Measurements from ENCODE around the gene TMEM117. TPM values are rescaled to one million over a fixed set of nuclear protein-coding genes. Genes with fewer than 3 reads are reported as not detected.

TMEM117 gene
- total and polyA plus RNA-seq, 11 donors, result 3.7 to 13.5 (median 7.3) TPM

DNA sequence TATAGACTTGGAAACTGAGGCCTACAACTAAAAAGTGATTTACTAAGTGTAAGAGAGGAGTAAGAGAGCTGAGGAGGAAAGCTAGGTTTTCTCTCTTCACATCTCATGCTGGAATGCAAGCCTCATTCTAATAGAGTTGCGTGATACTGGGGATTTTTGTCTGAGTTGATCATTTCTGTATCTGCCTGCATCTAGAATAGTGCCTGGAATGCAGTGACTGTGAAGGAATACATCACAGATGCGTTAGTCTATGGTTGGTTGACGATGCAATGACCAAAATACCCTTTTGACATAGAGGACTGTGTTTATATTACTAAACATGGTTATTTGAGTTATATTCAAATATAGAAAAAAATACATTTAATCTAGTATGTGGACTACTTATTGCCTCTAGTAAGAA is 9.2 kb upstream of the TMEM117 start:
- Histone ChIP-seq H3K9me3 (no peaks in the 10 kb centered on the region), H3K36me3 (no peaks in the 10 kb centered on the region), H3K27me3 (no peaks in the 10 kb centered on the region), H3K4me1 (no peaks in the 10 kb centered on the region), H3K4me3 (no peak overlapping the region), H3K27ac (no peak overlapping the region)
- TF ChIP-seq POLR2A (IDR thresholded peaks at IDR 0.05), result no peak
- TF ChIP-seq, protein P1, sequence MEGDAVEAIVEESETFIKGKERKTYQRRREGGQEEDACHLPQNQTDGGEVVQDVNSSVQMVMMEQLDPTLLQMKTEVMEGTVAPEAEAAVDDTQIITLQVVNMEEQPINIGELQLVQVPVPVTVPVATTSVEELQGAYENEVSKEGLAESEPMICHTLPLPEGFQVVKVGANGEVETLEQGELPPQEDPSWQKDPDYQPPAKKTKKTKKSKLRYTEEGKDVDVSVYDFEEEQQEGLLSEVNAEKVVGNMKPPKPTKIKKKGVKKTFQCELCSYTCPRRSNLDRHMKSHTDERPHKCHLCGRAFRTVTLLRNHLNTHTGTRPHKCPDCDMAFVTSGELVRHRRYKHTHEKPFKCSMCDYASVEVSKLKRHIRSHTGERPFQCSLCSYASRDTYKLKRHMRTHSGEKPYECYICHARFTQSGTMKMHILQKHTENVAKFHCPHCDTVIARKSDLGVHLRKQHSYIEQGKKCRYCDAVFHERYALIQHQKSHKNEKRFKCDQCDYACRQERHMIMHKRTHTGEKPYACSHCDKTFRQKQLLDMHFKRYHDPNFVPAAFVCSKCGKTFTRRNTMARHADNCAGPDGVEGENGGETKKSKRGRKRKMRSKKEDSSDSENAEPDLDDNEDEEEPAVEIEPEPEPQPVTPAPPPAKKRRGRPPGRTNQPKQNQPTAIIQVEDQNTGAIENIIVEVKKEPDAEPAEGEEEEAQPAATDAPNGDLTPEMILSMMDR (IDR thresholded peaks at IDR 0.05), result no peak
- 88 to 95% (median 90%) methylated on average over 3 of the region's 3 CpGs for WGBS, 4 donors
- no peak for ATAC-seq
- no peak for DNase-seq
- intact Hi-C loops (cut with DNase I), result no loop called here

DNA sequence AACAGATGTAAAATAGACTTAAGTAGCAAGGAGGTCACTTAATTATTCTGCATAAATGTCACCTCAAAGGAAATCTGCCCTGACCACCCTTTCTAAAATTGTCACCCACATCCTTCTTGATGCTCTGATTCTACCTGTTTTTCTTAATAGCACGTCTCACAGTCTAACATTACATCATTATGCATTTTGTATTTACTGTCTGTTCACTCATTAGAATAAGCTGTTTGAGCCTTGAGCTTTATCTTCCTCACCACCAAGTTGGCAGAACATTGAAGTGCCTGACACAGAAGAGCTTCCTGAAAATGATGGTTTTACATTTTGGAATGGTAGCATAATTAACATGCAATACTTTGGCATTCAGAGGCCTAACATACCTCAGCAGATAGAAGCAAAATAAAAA is 8.8 kb upstream of the TMEM117 start:
- H3K4me3 ChIP-seq, result no peak overlapping the region
- DNase-seq (no peak), ATAC-seq (no peak)
- no peaks in the 10 kb centered on the region for H3K9me3 ChIP-seq
- intact Hi-C loops (cut with DNase I), result no loop called here
- no peaks in the 10 kb centered on the region for H3K4me1 ChIP-seq
- H3K27ac ChIP-seq, result no peak overlapping the region
- TF ChIP-seq, protein P1 (IDR thresholded peaks at IDR 0.05), result no peak
- TF ChIP-seq POLR2A (IDR thresholded peaks at IDR 0.05), result no peak
- WGBS, 4 donors, result 69 to 81% (median 76%) methylated on average over 1 of the region's 1 CpG
- no peaks in the 10 kb centered on the region for H3K27me3 ChIP-seq
- no peaks in the 10 kb centered on the region for H3K36me3 ChIP-seq

DNA sequence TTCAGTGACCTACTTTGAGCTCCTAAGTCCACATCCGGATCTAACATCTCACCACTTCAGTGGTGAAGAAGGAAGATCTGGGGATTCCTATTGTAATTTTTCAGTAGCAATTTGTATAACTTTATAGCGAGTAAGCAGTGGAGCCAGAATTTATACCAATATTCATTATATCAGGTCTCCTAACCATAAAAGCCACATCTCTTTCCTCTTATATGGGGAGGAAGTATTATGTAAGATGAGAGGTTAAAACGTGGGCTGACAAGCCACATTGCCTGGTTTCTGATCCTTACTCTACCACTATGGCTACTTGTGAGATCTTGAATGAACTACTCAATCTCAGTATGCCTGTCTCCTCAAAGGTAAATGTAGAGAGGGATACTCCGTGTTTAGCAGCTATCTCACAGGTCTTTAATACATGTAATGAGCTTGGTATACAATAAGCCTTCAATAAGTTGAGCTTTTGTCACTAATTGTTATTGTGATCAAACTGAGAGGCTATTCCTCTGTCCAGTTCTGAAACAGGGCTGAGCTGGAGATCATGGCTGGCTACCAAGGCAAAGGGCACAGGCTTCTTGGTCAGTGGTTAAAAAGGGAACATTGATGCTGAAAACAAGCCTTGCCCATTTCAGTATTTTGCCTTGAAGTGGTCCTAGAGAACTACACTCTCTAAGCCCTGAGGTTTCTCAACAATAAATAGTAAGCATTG is 3.3 kb upstream of the TMEM117 start:
- Histone ChIP-seq H3K27me3 (no peaks in the 10 kb centered on the region), H3K27ac (no peak overlapping the region), H3K4me3 (no peak overlapping the region), H3K9me3 (no peaks in the 10 kb centered on the region), H3K36me3 (no peaks in the 10 kb centered on the region), H3K4me1 (peaks cover 0 to 23% (median 15%) of the 10 kb centered on the region in 12 donors)
- no peak for DNase-seq
- TF ChIP-seq POLR2A (IDR thresholded peaks at IDR 0.05), result no peak
- ATAC-seq, result no peak
- intact Hi-C loops (cut with DNase I), result no loop called here
- 75 to 89% (median 79%) methylated on average over 4 of the region's 4 CpGs for WGBS, 4 donors

DNA sequence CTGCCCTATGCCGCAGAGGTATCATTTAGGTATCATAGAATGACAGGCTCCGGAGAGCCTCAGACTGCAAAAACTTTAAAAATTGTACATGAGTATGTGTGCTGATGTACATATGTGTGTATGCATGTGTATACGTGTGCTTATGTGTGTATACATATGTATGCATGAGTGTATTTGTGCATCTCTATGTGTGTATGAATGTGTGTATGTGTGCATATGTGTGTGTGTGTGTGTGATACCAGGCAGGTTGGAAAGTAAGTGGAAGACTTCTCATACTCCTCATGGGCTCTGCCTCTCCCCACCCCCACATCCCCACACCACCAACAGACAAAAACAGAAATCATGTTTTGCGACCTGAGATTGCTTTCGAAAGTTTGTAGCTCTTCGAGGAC is 621 bp upstream of the TMEM117 start:
- WGBS, 4 donors, result 45 to 51% (median 46%) methylated on average over 5 to 6 of the region's 6 CpGs
- DNase-seq (no peak), ATAC-seq (peak in 1 of 4 donors; percentile 14)
- peak overlapping the region; percentile 44 to 95 (median 76) for H3K4me3 ChIP-seq
- TF ChIP-seq, protein P1 (IDR thresholded peaks at IDR 0.05), result no peak
- no peak for TF ChIP-seq POLR2A (IDR thresholded peaks at IDR 0.05)
- peak overlapping the region in 11 of 12 donors; percentile 88 to 99 (median 96) for H3K27ac ChIP-seq
- no peaks in the 10 kb centered on the region for H3K36me3 ChIP-seq
- H3K27me3 ChIP-seq, result no peaks in the 10 kb centered on the region
- peaks cover 0 to 23% (median 15%) of the 10 kb centered on the region in 12 donors for H3K4me1 ChIP-seq
- H3K9me3 ChIP-seq, result no peaks in the 10 kb centered on the region
- intact Hi-C loops (cut with DNase I), result loop anchor here in 2 of 10 donors (2.0 kb wide), 1 partner anchor 28 kb away; the partner anchor contains the start of gene TWF1 (in 2 of the 2)
